IPS DF 6.9 (cell line): ENCODE data around the gene ARFGEF2.
A peak's percentile ranks its signal among the peaks of the same experiment; 100 is the strongest.

Source experiments
- DNase-seq: peaks from one replicate; pipeline ENCODE4 v3.0.0-alpha.2; 2013; ENCODE audit warnings: low read depth, low spot score
- H3K27ac ChIP-seq: one replicate; pipeline ENCODE4 v1.5.1; 2013; ENCODE audit warnings: low read length, control low read depth
- H3K27me3 ChIP-seq: 2 replicates; pipeline ENCODE4 v1.6.1; 2013; ENCODE audit warnings: mild to moderate bottlenecking, low read length; ENCODE audit not compliant: control insufficient read depth, insufficient read depth
- H3K36me3 ChIP-seq: 2 replicates; pipeline ENCODE4 v1.6.1; 2013; ENCODE audit warnings: low read length; ENCODE audit not compliant: control insufficient read depth, insufficient read depth
- H3K4me1 ChIP-seq: 2 replicates; pipeline ENCODE4 v1.6.1; 2013; ENCODE audit warnings: low read length; ENCODE audit not compliant: control insufficient read depth, insufficient read depth
- H3K4me3 ChIP-seq: 2 replicates; pipeline ENCODE4 v1.5.1; 2013; ENCODE audit warnings: mild to moderate bottlenecking, low read length
- H3K9me3 ChIP-seq: 2 replicates; pipeline ENCODE4 v1.6.1; 2013; ENCODE audit warnings: low read length, inconsistent platforms; ENCODE audit not compliant: control insufficient read depth, insufficient read depth
- WGBS: extraction: QIAGEN DNeasy Blood & Tissue Kit; methylation state at CpG from one replicate; pipeline ENCODE4 v1.1.7; 2013; ENCODE audit warnings: mixed read lengths, missing lambda C conversion rate; ENCODE audit not compliant: insufficient read length, insufficient coverage; 5-methylcytosine and 5-hydroxymethylcytosine counted together

Gene ARFGEF2

GRCh38 chr20:48899881-48900280 is 21.6 kb upstream of the ARFGEF2 start:
- no peaks in the 10 kb centered on the region for H3K36me3 ChIP-seq
- no peak overlapping the region for H3K4me3 ChIP-seq
- no peak for DNase-seq
- no peaks in the 10 kb centered on the region for H3K27me3 ChIP-seq
- H3K9me3 ChIP-seq, result no peaks in the 10 kb centered on the region
- no peak overlapping the region for H3K27ac ChIP-seq
- peaks cover 3% of the 10 kb centered on the region; the same call in 1 of the 2 replicates for H3K4me1 ChIP-seq

- no peak overlapping the region for H3K27ac ChIP-seq
- no peak overlapping the region for H3K4me3 ChIP-seq
- H3K36me3 ChIP-seq, result no peaks in the 10 kb centered on the region
- H3K9me3 ChIP-seq, result no peaks in the 10 kb centered on the region
- DNase-seq, result no peak
- WGBS, result no CpG with 5 or more reads among the region's 4 CpGs
- no peaks in the 10 kb centered on the region for H3K27me3 ChIP-seq
- peaks cover 3% of the 10 kb centered on the region; the same call in 1 of the 2 replicates for H3K4me1 ChIP-seq
These were observed 20.2 kb upstream of the ARFGEF2 start for GRCh38 chr20:48901326-48901725.

GRCh38 chr20:48903705-48904104 is 17.8 kb upstream of the ARFGEF2 start:
- Histone ChIP-seq H3K27ac (no peak overlapping the region), H3K36me3 (no peaks in the 10 kb centered on the region), H3K4me3 (no peak overlapping the region), H3K4me1 (peaks cover 3% of the 10 kb centered on the region; the same call in 1 of the 2 replicates), H3K9me3 (no peaks in the 10 kb centered on the region; the same call in 1 of the 2 replicates), H3K27me3 (no peaks in the 10 kb centered on the region)
- WGBS, result no CpG with 5 or more reads among the region's 10 CpGs
- no peak for DNase-seq

GRCh38 chr20:48904566-48905296 is 16.8 kb upstream of the ARFGEF2 start:
- Histone ChIP-seq H3K27me3 (no peaks in the 10 kb centered on the region), H3K4me3 (no peak overlapping the region), H3K36me3 (no peaks in the 10 kb centered on the region), H3K9me3 (no peaks in the 10 kb centered on the region; the same call in 1 of the 2 replicates), H3K27ac (no peak overlapping the region), H3K4me1 (peaks cover 3% of the 10 kb centered on the region; the same call in 1 of the 2 replicates)
- DNase-seq, result peak; percentile 25
- WGBS, result no CpG with 5 or more reads among the region's 11 CpGs

GRCh38 chr20:48905297-48905647 is 16.2 kb upstream of the ARFGEF2 start:
- no CpG with 5 or more reads among the region's 5 CpGs for WGBS
- no peaks in the 10 kb centered on the region for H3K36me3 ChIP-seq
- no peaks in the 10 kb centered on the region; the same call in 1 of the 2 replicates for H3K9me3 ChIP-seq
- no peak overlapping the region for H3K27ac ChIP-seq
- DNase-seq, result no peak
- H3K27me3 ChIP-seq, result no peaks in the 10 kb centered on the region
- no peak overlapping the region for H3K4me3 ChIP-seq
- H3K4me1 ChIP-seq, result peaks cover 3% of the 10 kb centered on the region; the same call in 1 of the 2 replicates

- Histone ChIP-seq H3K4me3 (no peak overlapping the region), H3K36me3 (no peaks in the 10 kb centered on the region), H3K9me3 (no peaks in the 10 kb centered on the region; the same call in 1 of the 2 replicates), H3K27me3 (no peaks in the 10 kb centered on the region), H3K4me1 (peaks cover 3% of the 10 kb centered on the region; the same call in 1 of the 2 replicates), H3K27ac (no peak overlapping the region)
- DNase-seq, result no peak
- no CpG with 5 or more reads among the region's 7 CpGs for WGBS
These were observed 15.2 kb upstream of the ARFGEF2 start for GRCh38 chr20:48906221-48906877.

GRCh38 chr20:48908656-48909319 is 12.7 kb upstream of the ARFGEF2 start:
- Histone ChIP-seq H3K36me3 (no peaks in the 10 kb centered on the region), H3K4me1 (peaks cover 3% of the 10 kb centered on the region; the same call in 1 of the 2 replicates), H3K9me3 (no peaks in the 10 kb centered on the region; the same call in 1 of the 2 replicates), H3K4me3 (no peak overlapping the region), H3K27me3 (no peaks in the 10 kb centered on the region), H3K27ac (no peak overlapping the region)
- no CpG with 5 or more reads among the region's 2 CpGs for WGBS
- no peak for DNase-seq

GRCh38 chr20:48909910-48910309 is 11.6 kb upstream of the ARFGEF2 start:
- Histone ChIP-seq H3K4me3 (no peak overlapping the region), H3K4me1 (no peaks in the 10 kb centered on the region), H3K36me3 (no peaks in the 10 kb centered on the region), H3K9me3 (no peaks in the 10 kb centered on the region; the same call in 1 of the 2 replicates), H3K27ac (no peak overlapping the region), H3K27me3 (no peaks in the 10 kb centered on the region)
- no CpG with 5 or more reads among the region's 2 CpGs for WGBS
- no peak for DNase-seq

- Histone ChIP-seq H3K36me3 (no peaks in the 10 kb centered on the region), H3K27me3 (no peaks in the 10 kb centered on the region), H3K9me3 (no peaks in the 10 kb centered on the region; the same call in 1 of the 2 replicates), H3K4me3 (no peak overlapping the region), H3K4me1 (no peaks in the 10 kb centered on the region), H3K27ac (no peak overlapping the region)
- DNase-seq, result no peak
- no CpG with 5 or more reads among the region's 7 CpGs for WGBS
These were observed 11.1 kb upstream of the ARFGEF2 start for GRCh38 chr20:48910347-48910781.

- no CpG with 5 or more reads among the region's 4 CpGs for WGBS
- Histone ChIP-seq H3K9me3 (no peaks in the 10 kb centered on the region; the same call in 1 of the 2 replicates), H3K4me3 (no peak overlapping the region), H3K27me3 (no peaks in the 10 kb centered on the region), H3K27ac (no peak overlapping the region), H3K36me3 (no peaks in the 10 kb centered on the region), H3K4me1 (no peaks in the 10 kb centered on the region)
- no peak for DNase-seq
These were observed 9.4 kb upstream of the ARFGEF2 start for GRCh38 chr20:48912065-48912464.
